ENCODE data around the gene SGCG.
"Not testable (repeated sequence)": the region's sequence is repeated elsewhere in the genome, so short reads cannot be mapped to it uniquely, and the experiment has no call there.

Gene SGCG, protein sequence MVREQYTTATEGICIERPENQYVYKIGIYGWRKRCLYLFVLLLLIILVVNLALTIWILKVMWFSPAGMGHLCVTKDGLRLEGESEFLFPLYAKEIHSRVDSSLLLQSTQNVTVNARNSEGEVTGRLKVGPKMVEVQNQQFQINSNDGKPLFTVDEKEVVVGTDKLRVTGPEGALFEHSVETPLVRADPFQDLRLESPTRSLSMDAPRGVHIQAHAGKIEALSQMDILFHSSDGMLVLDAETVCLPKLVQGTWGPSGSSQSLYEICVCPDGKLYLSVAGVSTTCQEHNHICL

DNA sequence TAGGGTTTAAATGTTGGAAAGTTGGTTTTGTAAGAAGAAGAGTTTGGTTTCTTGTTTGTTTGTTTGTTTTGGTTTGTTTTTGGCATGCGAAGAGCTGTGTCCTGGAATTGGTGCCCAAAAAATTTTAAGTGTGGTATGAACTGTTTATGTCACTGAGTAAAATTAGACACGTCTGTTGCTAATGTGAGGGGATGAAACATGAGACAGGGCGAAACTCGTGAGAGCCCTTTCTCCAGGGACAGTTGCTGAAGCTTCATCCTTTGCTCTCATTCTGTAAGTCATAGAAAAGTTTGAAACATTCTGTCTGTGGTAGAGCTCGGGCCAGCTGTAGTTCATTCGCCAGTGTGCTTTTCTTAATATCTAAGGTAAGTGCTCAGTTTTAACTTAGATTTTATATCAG, at the start of gene SGCG:
Gene SGCG (plus strand): TSS at position 269 of the 400 bp plus-strand sequence. CDS start 22,716 bp downstream, outside the sequence.
- peak; percentile 69 for DNase-seq (ENCODE audit: low spot score)

DNA sequence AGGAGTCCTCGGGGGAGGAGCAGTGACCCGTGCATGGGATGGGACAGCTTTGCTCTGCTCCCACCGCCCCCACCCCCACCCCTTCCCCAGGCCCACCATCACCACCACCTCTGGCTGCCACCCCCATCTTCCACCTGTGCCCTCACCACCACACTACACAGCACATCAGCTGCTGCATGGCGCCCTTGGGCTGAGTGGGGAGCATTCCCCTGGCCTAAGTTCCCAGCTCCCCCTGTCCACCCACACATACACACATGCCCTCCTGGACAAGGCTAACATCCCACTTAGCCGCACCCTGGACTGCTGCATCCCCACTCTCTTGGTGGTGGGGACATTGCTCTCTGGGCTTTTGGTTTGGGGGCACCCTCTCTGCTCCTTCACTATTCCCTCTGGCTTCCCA, 46.2 kb upstream of the SGCG start:
- no peak for DNase-seq (ENCODE audit: low spot score)

DNA sequence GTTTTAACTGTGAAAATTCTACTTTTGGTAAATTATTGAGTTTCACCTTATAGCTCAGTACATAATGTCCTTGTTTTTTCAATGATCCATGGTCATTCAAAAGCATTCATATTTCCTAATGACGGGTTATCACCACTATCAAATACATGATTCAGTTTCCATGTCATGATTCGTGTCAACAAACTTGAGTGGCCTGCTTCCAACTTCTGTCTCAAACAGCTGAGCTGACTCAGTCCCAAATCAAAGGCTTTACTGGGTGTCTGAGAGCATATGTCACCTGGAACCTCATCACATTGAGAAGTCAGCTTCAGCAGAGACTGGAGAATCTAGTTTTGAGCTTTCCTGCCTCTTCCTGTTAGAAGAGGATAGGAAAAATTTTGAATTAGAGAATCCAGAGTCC, 40.3 kb upstream of the SGCG start:
- no peak for DNase-seq (ENCODE audit: low spot score)

DNA sequence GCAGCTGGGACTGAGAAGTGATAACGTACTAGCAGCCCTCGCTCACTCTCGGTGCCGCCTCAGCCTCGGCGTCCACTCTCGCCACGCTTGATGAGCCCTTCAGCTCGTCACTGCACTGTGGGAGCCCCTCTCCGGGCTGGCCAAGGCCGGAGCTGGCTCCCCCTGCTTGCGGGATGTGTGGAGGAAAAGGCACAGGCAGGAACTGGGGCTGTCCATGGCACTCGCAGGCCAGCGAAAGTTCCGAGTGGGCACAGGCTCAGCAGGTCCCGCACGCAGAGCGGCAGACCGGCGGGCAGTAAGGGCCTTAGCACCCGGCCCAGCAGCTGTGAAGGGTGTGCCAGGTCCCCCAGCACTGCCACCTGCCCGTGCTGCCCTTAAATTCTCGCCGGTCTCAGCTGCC, 38.8 kb upstream of the SGCG start:
- no peak for DNase-seq (ENCODE audit: low spot score)

DNA sequence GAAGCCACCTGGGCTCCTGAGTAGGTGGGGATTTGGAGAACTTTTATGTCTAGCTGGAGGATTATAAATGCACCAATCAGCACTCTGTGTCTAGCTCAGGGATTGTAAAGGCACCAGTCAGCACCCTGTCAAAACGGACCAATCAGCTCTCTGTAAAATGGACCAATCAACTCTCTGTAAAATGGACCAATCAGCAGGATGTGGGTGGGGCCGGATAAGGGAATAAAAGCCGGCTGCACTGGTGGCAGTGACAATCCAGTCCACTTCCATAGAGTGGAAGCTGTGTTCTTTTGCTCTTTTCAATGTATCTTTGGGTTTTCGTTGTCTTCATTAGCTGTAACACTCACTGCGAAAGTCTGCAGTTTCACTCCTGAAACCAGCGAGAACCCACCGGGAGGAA, 38.2 kb upstream of the SGCG start:
- not testable (repeated sequence) for DNase-seq (ENCODE audit: low spot score)

DNA sequence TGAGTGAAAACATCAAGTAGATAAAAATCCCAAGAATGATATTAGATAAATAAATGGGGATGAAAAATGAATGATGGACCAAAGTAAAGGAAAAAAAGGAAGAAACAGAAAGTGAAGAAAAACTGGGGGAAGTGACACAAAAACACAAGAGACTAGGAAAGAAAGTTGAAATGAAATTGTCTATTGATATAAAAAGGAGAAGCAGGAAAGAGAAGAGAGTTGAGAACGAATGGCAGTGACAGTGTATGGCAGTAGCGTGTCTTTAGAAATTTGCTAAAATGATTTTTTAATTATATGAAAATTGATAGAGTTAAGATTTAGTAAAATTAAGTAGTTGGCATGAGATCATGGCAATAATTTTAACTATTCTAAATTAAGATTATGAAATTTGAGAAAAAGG, 36.3 kb upstream of the SGCG start:
- DNase-seq (ENCODE audit: low spot score): no peak

DNA sequence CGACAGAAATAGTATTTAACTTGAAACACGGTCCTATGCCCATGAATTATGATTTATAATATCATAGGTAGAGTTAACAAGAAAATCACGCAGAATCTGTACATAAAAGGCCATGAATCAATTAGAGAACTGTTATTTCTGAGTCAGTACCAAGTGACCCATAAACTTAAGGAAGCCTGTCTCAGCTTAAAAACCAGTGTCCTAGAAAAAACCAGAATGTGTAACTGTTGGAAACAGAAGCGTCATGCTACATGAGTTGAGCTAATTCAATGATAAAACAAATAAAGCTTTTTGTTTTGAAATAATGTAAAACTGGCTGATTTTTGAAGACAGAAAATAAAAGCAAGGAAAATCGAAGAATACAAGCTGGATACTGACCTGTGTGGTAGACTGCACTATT, 34.8 kb upstream of the SGCG start:
- no peak for DNase-seq (ENCODE audit: low spot score)

DNA sequence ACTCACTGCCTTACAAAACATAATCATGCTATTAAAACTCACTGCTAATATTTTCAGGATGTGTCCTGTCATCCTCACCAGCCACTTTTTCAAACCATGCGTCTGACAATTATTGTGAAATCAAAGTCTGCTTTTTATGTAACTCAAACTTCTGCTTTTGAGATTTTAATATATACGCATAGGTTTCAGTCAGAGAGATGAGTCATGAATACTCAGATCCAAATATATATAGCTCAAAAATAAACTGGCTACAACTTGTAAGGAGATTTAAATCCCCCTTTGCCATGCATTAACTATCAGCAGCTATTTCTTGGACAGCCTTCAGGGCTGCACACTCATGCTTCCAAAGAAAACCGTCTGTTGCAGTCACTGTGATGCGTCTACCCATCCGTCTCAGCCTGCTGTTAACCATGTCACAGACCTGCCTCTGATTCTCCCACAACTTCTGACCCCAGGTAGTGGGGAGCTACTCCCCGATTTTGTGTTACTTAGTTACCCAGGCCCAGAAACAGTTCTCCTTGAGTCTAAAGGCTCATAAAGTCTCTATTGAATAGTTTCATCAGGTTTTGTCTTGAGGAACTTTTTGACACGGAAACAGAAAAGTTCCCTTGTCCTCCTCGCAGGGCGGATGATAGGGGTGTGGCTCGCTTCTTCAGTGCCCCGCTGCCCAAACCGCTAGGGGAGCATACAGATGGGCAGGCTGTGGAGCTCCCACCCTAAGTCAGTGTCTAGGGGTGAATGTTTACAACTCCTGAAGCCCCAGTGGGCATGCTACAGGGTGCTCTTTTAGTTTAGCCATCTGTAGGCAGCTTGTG, 33.8 kb upstream of the SGCG start:
- peak; percentile 18 for DNase-seq (ENCODE audit: low spot score)

DNA sequence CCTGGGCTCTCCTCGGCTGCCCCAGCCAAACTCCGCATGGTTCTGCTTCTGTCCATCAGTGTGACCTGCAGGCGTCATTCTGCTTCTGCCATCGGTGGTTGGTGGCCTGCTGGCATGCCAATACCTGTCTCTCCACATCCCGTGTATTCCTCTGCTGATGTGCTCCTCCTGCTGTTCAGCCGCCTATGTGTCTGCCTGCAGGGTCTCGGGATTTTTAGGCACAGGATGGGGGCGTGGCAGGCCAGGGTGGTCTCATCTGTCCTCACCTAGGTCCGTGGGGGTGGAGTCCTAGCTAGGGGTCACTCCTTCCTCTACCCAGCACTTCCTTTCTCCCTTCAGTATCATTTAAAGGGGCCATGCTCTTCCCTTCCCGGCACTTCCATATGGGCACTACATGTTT, 33.0 kb upstream of the SGCG start:
- no peak for DNase-seq (ENCODE audit: low spot score)

DNA sequence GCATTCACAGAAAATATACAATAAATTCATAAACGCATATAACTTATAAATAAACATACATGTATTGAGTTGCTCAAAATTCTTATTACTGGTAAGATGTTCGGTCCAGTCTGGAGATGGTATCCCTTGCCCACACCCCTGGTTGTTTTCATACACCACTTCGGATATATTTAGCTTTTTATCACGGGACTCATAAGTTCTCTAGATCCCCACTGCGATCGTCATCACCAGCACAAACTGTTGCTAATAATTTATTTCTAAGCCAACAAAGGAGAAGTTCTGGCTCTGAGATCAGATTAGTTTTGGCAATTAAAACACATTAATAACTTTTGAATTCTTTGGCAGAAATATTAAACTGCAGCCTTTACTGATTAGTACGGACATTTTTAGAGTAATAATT, 23.0 kb upstream of the SGCG start:
- no peak for DNase-seq (ENCODE audit: low spot score)

DNA sequence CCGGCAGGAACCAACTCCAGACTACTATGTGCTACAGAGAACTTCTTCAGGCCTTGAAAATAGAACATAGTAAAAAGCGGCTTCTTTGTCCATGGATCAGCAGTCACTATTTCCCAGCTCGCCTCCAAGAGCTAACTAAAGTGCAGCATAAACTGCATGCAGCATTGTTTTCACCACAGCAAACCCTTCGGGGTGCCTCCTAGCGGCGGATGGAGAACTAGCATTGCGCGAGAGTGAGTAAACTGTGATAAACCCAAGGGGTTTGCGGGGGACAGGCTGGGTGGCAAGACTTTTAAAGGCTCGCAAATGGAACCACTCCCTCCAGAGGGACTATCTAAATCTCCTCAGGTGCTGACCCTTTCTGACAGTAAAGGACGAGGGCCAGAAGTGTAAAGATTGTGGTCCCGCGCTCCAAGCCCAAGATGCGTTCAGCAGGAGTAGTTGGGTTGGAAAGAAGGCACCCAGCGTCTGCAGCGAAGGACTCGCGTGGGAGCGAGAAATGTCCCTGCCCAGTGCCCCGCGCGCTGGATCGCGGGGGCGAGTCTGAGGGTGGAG, 21.5 kb upstream of the SGCG start:
- DNase-seq (ENCODE audit: low spot score): peak; percentile 82

DNA sequence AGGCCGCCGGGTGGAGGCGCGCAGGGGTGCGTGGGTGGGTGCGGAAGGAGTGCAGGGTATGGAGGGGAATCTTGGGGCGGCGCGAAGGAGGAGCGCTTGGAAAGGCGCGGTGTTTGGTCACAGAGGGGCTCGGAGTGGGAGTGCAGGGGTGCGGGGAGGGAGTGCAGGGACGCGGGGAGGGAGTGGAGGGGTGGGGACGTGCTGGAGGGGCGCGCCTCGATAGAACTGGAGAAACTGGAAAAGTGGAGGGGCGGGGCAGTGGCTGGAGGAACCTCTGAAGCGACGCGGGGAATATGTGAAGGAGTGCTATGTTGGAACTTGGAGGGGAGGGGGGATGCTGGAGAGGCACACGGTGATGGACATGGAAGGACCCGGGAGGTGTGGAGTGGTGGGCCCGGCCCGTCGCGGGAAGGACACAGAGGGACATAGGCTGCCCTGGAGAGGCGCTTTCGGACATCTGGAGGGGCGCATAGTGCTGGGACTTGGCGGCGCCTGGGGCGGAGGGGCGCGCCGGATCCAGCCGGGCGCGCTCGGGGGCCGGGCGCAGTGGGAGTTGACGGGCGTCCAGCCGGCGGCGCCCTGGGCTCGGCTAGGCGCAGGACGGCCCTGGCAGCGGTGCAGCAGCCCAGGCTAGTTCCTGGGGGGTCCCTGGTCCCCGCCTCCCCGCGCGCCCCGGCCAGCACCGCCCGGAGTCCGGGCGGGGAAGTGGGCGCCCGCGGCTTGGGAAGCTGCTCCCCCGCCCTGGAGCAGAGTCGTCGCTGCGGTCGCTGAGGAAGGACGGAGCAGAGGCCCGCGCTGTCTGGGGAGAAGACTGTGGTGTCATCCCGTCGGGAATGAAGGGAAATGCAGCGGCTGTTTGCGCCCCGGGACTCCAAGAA, 20.8 kb upstream of the SGCG start:
- peak; percentile 71 for DNase-seq (ENCODE audit: low spot score)

DNA sequence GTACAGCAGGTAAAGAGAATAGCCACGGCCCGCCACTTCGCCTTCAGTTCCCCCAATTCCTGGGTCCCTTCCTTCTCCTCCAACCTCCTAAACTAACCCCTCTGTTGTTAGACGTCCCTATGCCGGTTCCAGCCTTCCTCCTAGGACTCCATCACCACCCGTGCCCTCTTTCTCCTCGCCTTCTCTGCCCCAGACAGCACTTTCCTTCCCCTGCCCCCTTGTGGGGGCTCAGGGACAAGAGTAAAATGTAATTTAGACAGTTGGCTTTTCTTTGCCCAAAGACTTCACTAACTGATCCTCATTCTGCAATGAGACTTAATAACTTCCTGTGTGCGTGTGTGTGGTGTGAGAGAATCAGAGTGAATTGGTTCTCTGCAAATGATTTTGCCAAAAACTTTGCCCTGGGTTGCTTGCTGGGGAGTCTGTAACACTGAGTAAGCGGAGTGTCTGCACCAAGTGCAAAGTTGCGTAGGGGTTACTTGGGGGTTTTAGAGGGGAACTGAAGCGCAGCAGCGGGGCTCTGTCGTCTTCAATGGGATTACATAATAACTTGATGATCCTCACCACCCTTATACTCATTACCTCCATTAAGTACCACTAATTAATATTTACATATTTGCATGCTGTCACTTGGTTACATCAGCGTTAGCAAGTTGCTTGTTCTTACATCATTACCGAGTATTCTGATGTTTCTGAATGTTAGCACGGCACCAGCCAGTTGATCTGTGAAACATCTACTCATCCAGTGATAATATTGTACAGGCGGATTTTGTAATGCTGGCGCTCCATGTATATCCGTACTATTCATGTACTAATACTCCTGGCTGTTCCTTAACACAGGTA, 19.9 kb upstream of the SGCG start:
- DNase-seq (ENCODE audit: low spot score): peak; percentile 49

DNA sequence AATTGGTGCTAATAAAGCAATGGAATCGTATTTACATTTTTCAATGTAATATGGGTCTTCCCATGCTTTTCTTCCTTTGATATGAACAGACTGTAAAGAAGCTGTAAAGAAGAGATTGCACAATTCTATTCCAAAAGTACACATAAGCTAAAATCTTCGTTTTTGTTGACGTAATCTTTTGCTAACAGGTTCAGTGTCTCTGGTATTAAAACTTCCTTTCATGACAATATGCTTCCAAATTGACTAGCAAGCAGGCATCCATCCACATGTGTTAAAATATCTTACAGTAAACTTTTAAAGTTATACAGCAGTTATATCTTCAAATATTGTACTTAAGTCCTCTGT, 19.3 kb upstream of the SGCG start:
- DNase-seq (ENCODE audit: low spot score): no peak

DNA sequence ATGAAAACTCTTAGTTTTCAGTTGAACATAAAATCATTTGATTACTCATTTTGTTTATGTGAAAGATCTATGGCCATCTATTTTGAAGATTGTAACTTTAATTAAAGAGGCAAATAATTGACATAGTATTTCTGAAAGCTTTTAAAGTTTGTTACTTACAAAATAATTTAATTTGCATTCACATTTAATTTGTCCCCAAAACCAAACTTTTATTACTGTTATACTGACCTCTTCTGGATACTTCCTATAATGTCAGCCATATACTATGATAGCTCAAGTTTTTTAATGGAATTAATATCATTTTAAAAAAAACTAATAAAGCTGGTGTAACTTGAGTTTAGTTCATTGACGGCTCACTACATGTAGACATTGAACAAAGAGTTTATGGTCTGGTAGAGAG, 4.9 kb upstream of the SGCG start:
- DNase-seq (ENCODE audit: low spot score): no peak

DNA sequence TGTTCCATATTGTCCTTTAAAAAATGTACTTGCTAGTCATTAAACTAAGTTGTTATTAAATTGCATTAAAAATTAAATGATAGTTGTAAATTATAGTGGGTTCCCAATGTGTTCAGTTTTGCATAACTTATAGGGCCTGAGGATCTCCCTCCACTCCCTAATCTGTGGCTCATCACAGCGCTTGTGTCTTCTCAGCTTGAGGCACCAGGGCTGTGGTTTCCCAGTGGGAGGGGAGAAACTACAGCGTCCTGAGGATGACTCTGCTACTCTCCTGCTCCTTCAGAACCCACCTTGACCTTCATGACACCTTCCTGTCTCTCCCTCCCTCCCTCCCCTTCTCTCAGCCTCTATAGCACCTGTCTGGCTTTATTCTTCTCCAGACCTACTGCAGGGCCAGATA, 1.4 kb downstream of the SGCG start:
- no peak for DNase-seq (ENCODE audit: low spot score)

DNA sequence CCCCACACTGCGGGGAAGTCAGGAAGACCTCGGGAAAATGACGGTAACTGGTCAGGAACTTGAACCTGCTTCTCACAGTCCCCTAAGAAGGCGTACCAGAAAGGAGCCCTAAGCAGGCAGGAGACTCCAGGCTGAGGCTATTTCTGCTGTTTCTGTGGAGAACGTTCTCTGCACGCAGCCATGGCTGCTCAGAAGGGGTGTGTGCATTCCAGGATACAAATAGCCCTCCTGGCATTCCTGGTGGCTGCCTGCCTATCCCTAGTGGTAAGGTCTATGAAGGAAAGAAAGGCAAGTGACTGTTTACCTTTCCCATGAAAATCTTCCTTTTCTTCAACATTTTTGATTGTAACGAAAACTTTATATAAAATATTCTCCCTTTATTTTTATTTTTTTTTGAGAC, 2.5 kb downstream of the SGCG start:
- DNase-seq (ENCODE audit: low spot score): no peak

DNA sequence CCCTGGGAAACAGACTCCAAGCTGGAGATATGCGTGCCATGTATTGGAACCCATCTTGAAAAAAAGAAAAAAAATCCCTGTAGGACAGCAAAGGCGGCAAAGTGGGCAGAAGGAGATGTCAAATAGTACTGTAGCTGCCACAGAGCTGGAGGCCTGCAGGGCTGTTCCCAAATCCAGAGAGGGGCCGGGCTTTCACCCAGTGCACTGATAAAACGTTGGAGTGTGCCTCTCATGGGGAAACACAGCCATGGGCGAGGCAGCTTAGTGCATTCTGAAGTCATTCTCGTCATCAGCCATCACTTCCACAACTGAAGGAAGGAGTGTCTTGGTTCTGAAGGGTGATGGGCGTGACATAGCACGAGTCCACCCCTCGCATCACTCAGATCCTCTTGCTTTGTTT, 4.8 kb downstream of the SGCG start:
- no peak for DNase-seq (ENCODE audit: low spot score)

DNA sequence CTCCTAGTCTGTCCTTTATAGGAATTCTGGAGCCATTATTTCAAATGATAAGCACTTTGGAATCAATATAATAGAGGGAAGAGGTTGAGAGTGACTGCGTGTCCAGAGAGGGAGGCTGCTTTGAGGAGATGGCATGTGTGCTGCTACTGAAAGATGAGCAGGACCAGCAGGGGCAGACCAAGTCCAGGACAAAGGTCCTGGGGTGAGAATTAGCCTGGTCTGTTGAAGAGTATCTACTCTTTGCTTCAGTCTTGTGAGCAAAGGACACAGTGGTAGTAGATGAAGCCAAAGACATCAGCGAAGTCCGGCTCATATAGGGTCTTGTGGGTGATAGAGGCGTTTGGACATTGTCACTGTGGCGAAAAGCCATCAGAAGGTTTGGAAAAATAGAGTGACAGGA, 21.1 kb downstream of the SGCG start:
- DNase-seq (ENCODE audit: low spot score): no peak

DNA sequence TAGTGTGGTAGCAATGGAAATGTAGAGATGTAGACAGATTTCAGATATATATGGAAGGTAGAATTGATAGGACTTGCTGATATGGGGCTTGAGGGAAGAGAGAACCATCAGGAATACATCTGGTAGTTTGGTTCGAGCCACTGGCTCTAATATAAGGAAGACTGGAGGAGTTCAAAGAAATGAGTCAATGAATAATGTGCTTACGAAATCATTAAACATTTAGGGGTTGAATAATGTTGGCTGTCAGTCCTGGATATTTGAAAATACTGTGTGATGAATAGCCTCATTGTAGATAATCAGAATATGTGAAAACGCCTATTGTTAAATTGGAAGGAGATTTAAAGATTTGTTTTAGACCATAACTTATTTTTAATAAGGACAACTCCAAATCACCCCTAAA, 21.6 kb downstream of the SGCG start:
- peak; percentile 30 for DNase-seq (ENCODE audit: low spot score)

DNA sequence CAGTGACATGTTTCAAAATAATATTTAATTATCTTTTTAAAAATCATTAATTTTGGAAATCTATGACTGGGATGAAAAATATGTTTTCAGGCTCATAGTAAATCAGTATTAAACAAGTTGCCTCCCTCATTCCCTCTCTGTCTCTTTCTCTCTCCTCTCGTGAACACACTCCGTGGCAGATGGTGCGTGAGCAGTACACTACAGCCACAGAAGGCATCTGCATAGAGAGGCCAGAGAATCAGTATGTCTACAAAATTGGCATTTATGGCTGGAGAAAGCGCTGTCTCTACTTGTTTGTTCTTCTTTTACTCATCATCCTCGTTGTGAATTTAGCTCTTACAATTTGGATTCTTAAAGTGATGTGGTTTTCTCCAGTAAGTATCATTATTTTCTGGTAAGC, 22.7 kb downstream of the SGCG start:
- DNase-seq (ENCODE audit: low spot score): no peak

DNA sequence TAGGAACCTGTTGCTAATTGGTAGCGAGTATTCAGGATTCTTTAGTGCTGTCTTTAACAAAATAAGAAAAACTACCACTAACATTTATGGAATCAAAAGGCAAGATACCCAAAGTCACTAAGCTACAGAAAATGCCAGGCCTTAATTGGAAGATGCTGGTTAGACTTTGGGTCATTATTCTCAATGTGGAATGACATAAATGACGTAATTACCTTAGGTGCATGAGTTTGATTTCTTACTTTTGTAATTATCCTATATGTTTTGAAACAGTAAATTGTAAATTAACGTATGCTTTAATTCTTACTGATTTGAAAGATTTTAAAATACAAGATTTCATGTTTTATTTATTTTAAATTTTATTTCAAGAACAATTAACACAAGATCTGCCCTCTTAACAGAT, 25.0 kb downstream of the SGCG start:
- no peak for DNase-seq (ENCODE audit: low spot score)

Data from AG20443 (cell line).